GM19468 (cell line): ENCODE results near the gene ACO2.

ENCODE experiments used
- ATAC-seq: cut with Tn5 transposase; IDR thresholded peaks from one replicate; pipeline ENCODE4 v1.9.1; 2021; ENCODE audit warnings: mild to moderate bottlenecking, moderate library complexity, moderate number of reproducible peaks; ENCODE audit not compliant: unreplicated experiment; ENCODE audit errors: extremely low read depth

ACO2 gene

GRCh38 chr22:41487037-41487935 lies 18.4 kb downstream of the ACO2 start:
- no peak for ATAC-seq

GRCh38 chr22:41488076-41488475 lies 19.2 kb downstream of the ACO2 start:
- ATAC-seq = no peak

- no peak for ATAC-seq
Observed at GRCh38 chr22:41488596-41489385, 19.9 kb downstream of the ACO2 start.

GRCh38 chr22:41491374-41492100 lies 22.6 kb downstream of the ACO2 start:
- no peak for ATAC-seq

GRCh38 chr22:41498303-41498835 lies 29.5 kb downstream of the ACO2 start:
- ATAC-seq = no peak

- no peak for ATAC-seq
Observed at GRCh38 chr22:41499624-41500280, 30.8 kb downstream of the ACO2 start.

GRCh38 chr22:41500303-41500702 lies 31.4 kb downstream of the ACO2 start:
- ATAC-seq = no peak

- no peak for ATAC-seq
Observed at GRCh38 chr22:41501209-41501608, 32.3 kb downstream of the ACO2 start.

GRCh38 chr22:41504397-41504796 lies 35.5 kb downstream of the ACO2 start:
- no peak for ATAC-seq

GRCh38 chr22:41504816-41505215 lies 35.9 kb downstream of the ACO2 start:
- ATAC-seq = no peak

GRCh38 chr22:41505511-41506220 lies 36.7 kb downstream of the ACO2 start:
- ATAC-seq = no peak

GRCh38 chr22:41507330-41508063 lies 38.6 kb downstream of the ACO2 start:
- no peak for ATAC-seq

GRCh38 chr22:41508770-41509170 lies 39.9 kb downstream of the ACO2 start:
- no peak for ATAC-seq

- no peak for ATAC-seq
Observed at GRCh38 chr22:41511521-41511968, 42.6 kb downstream of the ACO2 start.

- no peak for ATAC-seq
Observed at GRCh38 chr22:41512421-41513194, 43.7 kb downstream of the ACO2 start.

GRCh38 chr22:41513391-41513790 lies 44.5 kb downstream of the ACO2 start:
- no peak for ATAC-seq

GRCh38 chr22:41516462-41516861 lies 47.5 kb downstream of the ACO2 start:
- no peak for ATAC-seq
